Activated gamma-delta T cell treated with Interleukin-2 at 50 U/mL for 16 hours (primary cell): Measurements from ENCODE around the gene FCSK.
A peak's percentile ranks its signal among the peaks of the same experiment; 100 is the strongest.
"Not testable (repeated sequence)": the region's sequence is repeated elsewhere in the genome, so short reads cannot be mapped to it uniquely, and the experiment has no call there.

ENCODE experiments used
- DNase-seq: peaks from one replicate; pipeline ENCODE4 v3.0.0-alpha.2; 2020

The FCSK gene

DNA sequence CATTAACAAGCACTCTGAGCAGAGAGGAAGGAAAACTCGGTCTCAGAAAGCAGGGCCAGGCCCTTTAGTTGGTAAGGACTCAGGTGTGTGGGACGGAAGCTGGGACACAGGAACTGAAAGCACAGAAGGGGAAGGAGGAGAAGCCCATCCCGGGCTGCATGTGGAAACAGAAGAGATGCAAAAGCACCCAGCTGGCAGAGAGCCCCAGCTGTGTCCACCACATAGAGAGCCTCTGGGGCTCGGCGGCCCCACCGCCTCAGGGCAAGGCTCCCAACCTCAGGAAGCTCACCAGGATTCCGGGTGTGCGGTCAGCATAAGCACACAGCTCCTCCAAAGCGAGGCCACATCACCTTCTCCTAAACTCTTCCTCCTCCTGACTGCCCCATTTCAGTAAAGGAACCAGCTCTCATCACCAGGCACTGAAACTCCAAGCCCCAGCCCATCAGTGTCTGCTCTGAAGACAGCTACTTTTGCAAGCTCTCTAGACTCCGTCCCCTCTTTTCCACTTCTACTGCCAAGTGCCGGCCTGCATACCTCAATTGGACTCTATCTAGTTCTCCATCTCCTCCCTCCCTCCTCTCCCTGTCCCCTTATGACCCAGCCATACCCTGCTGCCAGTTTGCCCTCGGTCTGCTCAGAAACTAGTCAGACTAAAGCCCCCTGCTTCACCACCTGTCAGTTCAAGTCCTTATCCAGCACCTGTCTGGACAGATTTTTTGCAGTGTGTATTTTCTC lies 21.5 kb upstream of the FCSK start:
- no peak for DNase-seq

DNA sequence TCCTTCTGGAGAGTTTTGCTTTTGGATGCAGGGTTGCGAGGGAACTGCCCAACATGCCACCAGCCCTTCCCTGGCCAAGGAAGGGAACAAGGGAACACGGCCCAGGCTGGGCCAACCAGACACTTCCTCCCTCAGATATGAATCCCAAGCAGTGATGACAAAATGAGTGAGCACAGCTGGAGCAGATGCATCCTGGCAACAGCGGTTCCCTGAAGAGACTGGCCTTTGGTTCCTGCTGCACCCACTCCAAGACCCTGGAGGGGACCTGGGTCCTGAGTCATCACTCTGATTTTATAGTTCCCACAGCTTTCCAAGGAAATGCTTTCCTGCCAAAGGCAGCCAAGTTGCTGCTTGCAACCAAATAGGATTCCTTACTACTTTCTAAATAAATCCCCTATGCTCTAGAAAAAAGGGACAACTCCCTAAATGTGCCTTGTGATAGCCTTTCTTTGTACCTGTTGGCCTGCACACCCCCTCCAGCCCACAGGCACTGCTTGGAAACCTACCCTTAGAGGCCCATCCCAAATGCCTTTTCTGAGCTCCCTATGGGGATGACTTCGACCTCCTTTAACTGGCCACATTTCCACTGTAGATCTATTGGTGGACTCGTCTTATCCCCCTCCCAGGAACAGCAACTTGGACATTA lies 20.8 kb upstream of the FCSK start:
- no peak for DNase-seq

DNA sequence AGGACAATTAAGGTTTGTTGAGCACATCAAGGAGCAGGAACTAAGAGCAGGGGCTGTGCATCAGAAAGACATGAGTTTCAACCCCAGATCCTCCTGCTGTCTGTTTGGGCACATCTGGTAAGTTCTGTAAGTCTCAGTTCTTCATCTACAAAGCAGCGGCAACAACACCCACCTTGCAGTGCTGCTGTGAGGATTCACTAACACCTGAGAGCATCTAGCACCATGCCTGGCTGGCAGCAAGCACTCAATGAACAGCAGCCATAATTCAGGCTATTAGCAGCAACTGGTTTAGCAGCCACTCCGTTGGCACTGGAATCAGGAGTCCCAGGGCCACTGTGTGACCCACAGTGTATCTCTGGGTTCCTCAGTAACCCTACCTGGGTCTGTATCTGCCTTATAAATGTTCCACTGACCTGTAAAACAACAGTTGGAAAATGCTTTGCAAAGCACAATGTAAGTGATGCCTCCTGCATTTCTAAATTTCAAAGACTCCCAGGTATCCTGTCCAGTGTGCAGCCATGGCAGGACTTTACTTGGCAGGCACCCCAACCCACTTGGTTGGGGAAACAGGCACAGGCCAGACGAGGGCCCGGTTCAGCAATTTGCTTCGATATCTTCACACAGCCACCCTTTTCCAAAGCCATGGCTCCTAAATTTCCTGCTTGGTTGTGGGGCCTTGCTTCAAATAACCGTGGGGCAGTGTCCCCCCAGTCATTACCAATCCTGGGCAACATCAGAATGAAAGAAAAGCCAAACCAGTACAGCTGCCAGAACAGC lies 19.7 kb upstream of the FCSK start:
- DNase-seq: no peak

DNA sequence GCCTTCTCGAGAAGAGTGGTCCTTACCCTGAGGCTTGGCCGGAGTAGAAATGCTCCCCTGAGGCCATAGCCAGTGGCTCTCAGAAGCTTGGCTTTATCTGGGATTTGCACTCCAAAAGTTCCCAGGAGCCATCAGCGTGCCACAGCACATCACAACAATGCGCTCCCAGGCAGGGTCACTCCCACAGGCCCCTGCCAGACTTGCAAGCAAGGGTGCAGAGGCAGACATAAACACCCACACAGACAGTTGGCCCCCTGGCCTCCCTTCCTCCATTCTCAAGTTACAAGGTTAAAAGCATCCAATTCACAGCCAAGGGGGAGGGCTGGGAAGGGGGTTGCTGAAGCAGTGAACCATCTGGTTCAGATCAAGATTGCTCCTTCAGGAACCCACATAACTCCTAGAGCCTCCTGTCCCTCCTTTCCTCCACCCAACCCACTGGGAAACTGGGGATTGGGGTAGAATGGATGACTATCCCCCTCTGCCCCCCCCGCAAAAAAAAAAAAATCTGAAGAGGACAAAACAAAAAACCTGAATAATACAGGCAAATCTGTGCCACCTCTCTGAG lies 17.3 kb upstream of the FCSK start:
- DNase-seq: no peak

DNA sequence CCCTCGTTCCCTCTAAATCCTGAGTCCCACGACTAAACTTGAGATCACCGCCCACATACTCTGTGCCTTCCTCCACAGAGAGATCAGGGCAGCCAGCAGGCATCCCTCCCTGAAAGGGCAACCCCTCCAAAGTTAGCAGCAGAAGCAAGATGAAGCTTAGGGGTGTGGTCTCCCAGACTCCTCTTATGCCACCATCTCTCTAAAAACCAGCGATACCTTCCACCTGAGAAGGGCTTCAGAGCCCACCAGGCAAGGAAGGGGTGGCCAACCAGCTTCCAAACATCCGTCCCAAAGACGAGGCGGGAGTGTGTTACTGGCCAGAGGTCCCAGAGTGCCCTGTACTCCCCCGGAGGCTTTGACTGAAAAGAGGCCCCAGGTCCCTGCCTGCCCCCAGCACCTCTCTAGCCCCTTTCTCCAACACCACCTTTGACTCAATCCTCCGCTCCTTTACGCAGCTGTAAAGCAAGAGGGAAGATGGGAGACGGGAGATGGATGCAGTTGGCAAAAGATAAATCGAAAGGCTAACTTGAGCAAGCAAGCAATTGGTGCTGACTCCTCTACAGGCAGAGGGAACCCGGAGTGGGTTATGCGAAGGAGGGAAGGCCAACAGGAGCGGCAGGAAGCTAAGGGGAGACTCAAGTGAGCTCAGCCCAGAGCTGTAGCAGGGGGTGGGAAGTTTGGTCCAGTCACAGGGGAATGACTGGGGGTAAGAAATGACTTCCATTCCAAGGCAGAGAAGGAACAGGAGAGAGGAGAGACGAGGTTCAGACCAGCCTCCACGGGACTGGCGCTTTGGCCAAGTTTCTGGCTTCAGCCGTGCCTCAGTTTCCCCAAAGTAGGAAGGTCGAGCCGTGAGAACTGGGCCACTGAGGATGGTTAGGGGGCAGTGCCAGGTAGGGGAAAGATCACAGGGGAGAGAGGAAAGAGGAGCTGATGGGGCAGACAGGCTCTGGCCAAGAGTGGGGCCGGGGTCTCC lies 16.5 kb upstream of the FCSK start:
- no peak for DNase-seq

DNA sequence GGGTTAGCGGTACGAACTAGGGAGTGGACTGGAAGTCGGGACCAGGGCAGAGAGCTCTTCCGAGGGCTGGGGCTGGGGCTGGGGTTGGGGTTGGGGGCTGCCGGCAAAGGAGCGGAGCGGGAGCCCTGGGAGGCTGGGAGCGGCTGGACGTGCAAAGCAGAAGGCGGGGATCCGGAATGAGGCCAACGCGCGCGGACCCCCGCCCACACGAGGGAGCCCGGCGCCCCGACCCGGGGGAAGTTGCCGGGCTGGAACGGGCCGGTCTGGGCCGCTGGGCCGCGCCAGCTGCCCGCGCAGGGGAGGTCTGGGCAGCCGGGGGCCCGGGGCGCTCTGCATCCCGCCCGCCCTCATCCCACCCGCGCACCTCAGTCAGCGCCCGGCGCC lies 15.8 kb upstream of the FCSK start:
- no peak for DNase-seq

DNA sequence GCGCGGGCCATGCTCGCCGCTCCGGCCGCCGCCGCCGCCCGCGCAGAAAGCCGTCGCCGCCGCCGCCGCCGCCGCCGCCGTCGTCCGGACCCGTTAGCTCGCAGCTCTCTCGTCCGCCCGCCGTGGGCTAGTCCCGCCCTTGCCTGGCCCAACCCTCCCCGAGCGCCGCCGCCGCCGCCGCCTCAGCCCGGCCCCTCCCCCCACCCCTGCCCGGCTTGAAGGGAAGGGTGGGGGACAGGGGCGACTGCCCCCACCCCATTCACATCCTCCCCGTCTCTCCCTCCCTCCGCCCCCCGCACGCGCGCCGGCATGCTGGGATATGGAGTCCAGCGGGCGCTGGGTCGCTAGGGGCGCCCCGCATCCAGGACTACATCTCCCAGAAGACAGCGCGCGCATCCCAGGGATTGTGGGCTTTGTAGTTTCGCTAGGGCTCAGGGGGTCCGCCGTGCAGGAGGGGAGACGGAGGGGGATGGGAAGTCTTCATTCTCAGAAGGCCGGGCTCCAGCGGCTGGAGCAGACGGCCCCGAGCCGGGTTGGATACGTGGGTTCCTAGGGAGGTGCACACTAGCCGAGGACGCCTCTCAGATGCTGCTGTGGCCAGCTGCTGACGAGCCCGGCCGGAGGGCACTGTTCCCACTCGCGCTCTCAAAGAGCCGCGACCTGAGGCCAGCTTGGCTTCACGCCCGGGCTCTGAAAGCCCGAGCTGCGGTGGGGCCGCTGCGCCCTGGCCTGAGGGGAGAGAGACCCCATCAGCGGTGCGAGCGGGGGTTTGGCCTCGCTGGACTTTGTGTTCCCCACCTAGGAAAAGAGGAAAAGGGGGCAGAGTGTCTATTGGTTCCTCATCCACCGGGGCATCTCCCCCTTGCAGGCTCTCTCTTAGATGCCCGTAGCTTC lies 15.2 kb upstream of the FCSK start, which contains the start of gene ST3GAL2:
TSS of gene ST3GAL2 (minus strand) at position 132 of the 894 bp plus-strand sequence. CDS start 40,570 bp downstream, outside the sequence.
- peak; percentile 94 for DNase-seq

DNA sequence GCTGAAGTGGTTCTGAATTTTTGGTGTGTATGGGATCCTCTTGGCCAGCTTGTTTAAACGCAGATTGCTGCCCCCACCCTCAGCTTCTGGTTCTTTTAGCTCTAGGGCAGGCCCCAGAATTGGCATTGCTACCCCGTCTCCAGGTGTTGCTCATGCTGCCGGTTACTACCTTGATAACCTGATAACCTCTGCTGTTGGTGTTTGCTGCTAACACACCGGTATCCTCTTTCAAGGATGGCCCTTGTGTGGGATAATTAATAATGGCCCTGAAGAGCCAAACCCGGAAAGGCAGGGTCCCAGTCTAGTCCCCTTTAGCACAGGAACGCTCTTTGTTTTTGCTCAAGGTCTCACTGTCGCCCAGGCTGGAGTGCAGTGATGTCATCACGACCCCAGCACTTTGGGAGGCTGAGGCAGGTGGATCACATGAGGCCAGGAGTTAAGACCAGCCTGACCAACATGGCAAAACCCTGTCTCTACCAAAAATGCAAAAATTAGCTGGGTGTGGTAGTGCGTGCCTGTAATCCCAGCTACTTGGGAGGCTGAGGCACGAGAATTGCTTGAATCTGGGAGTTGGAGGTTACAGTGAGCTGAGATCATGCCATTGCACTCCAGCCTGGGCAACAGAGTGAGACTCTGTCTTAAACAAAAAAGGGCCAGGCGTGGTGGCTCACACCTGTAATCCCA lies 14.2 kb upstream of the FCSK start:
- no peak for DNase-seq

DNA sequence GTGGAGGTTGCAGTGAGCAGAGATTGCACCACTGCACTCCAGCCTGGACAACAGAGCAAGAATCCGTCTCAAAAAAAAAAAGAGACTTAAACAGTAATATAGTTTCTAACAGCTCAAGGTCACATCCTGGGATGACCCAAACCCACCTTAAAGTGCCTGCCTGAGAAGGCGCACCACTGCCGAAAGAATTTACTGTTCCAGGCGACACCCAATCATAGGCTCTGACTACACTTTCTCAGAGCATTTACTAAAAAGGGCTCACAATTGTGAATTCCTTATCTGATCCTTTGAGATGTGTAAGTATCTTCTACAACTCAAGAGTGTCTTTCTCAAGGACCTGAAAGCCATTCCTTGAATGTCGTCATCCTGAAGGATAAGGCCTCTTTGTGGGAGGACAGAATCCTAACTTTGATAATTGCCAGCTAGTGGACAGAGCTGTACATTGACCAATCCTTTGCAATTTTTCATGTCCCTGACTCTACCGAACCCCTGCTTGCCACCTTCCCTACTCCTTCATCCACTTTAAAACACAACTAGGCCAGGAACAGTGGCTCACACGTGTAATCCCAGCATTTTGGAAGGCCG lies 12.9 kb upstream of the FCSK start:
- DNase-seq: no peak

DNA sequence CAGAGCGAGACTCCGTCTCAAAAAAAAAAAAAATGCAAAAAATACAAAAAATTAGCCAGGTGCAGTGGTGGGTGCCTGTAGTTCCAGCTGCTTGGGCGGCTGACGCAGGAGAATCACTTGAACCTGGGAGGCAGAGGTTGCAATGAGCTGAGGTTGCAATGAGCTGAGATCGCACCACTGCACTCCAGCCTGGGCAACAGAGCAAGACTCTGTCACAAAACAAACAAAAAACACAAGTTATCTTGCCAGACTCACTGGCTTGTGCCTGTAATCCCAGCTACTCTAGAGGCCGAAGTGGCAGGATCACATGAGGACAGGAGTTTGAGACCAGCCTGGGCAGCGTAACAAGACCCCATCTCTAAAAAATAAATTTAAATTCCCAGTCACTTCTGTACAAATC lies 12.1 kb upstream of the FCSK start:
- no peak for DNase-seq

DNA sequence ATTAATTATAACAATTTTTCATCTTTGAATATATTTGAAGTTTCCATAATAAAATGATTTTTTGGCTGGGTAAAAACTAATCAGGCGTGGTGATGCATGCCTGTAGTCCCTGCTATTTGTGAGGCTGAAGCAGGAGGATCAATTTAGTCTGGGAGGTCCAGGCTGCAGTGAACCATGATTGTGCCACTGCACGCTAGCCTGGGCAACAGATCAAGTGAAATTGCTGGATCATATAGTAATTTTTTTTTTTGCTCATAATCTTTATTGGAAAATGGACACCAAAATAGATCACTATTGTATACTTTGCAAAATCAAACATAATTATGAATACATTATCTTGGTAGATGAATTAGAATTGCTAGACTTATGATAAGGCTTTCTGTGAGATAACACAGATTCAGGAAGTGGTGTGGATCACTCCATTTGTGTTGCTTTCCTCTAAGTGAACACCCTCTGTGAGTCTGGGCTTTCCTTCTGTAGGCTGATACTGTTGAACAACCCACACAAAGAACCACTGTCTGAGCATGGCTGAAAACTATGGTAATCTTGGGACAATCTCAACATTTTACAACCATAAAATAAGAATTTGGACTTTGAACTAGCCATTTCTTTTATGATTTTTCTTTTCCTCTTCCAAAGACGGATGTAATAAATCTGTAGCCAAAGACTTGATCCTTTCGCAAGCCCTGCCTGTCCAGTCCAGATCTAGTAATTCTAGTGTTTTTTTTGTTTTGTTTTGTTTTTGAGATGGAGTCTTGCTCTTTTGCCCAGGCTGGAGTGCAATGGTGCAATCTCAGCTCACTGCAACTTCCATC lies 9.9 kb upstream of the FCSK start:
- DNase-seq: no peak

DNA sequence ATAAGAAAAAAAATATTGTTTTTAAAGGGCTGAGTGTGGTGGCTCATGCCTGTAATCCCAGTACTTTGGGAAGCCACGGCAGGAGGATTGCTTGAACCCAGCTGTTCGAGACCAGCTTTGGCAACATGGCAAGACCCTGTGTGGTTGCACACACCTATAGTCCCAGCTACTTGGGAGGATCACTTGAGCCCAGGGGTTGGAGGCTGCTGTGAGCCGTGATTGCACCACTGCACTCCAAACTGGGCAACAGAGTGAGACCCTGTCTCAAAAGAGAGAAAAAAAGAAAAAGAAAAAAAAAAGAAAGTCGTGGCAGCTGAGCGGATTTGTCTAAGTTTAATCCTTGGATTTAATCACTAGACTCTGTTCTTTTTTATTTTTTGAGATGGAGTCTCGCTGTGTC lies 6.3 kb upstream of the FCSK start:
- DNase-seq: no peak

DNA sequence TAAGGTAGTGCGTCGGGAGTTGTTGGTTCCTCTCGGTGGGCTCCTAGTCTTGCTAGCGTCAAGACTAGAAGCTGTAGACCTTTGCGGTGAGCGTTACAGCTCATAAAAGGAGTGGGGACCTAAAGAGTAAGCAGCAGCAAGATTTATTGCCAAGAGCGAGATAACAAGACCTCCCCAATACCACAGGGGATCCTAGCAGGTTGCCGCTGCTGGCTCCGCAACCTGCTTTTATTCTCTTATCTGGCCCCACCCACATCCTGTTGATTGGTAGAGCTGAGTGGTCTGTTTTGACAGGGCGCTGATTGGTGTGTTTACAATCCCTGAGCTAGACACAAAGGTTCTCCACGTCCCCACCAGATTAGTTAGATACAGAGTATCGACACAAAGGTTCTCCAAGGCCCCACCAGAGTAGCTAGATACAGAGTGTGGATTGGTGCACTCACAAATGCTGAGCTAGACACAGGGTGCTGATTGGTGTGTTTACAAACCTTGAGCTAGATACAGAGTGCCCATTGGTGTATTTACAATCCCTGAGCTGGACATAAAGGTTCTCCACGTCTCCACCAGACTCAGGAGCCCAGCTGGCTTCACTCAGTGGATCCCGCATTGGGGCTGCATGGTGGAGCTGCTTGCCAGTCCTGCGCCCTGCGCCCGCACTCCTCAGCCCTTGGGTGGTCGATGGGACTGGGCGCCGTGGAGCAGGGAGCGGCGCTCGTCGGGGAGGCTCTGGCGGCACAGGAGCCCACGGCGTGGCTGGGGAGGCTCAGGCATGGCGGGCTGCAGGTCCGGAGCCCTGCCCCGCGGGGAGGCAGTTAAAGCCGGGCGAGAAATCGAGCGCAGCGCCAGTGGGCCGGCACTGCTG lies 4.0 kb upstream of the FCSK start:
- not testable (repeated sequence) for DNase-seq

DNA sequence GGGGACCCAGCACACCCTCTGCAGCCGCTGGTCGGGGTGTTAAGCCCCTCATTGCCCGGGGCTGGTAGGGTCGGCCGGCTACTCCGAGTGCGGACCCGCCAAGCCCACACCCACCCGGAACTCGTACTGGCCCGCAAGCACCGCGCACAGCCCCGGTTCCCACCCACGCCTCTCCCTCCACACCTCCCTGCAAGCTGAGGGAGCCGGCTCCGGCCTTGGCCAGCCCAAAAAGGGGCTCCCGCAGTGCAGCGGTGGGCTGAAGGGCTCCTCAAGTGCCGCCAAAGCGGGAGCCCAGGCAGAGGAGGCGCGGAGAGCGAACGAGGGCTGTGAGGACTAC lies 3.4 kb upstream of the FCSK start:
- DNase-seq: not testable (repeated sequence)

DNA sequence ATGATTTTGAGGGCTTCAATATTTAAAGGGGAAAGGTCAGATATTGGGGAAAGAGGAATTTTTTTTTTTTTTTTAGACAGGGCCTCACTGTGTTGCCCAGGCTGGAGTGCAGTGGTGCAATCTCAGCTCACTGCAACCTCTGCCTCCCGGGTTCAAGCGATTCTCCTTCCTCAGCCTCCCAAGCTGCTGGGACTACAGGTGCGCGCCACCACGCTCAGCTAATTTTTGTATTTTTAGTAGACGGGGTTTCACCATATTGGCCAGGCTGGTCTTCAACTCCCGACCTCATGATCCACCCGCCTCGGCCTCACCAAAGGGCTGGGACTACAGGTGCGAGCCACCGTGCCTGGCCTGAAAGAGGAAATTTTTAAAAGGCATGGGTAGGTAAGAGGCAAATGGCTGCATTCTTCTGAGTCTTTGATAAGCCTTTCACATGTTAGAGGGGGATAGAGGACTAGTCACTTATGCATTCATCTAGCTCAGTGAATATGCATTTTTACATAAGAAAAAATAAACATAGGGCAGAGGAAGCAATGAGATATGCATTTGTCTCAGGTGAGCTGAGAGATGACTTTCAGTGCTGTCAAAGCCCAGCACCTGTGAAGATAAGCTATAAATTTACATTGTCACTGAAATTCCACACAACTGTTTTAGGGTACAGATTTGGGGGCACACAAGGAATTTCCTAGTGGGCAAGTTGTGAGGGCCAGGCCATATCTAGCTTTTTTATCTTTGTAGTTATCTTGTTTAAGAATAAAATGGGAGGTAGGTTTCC lies 1.1 kb upstream of the FCSK start:
- DNase-seq: no peak

DNA sequence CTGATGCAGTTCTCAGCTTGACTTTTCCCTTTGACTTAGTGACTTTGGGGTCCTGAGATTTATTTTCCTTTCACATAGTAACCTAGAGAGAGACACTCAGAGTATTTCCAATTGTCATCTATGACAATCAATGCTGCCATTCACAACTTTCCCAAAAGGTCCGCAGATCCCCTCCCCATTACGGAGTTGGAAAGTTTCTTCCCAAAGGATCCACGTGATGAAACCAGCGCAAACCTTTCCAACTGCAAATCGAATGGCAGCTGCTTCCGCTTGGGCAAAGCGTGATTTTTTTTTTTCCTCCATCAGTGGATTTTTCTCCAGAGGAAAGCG lies 538 bp upstream of the FCSK start:
- no peak for DNase-seq

DNA sequence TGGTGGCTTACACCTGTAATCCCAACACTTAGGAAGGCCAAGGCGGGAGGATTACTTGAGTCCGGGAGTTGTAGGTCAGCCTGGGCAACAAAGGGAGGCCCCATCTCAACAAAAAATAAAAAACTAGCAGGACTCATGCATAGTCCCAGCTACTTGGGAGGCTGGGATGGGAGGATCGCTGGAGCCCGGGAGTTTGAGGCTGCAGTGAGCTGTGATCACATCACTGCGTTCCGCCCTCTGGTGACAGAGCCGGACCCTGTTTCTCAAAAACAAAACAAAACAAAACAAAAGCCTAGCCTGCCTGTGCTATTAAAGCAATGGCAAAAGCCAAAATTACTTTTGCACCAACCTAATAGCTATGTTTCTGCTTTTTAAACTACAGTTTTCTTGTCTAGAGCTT lies 1.5 kb downstream of the FCSK start:
- no peak for DNase-seq
